Activated CD8-positive, alpha-beta memory T cell treated with anti-CD3 and anti-CD28 coated beads, Interleukin-2, amount 50 U/mL, for 4 hours (primary cell): ENCODE measurements around the gene NELFCD.
"Not testable (repeated sequence)": the region's sequence is repeated elsewhere in the genome, so short reads cannot be mapped to it uniquely, and the experiment has no call there.

Experiments
- DNase-seq: peaks from one replicate; pipeline ENCODE4 v3.0.0-alpha.2; 2020

Gene NELFCD, protein sequence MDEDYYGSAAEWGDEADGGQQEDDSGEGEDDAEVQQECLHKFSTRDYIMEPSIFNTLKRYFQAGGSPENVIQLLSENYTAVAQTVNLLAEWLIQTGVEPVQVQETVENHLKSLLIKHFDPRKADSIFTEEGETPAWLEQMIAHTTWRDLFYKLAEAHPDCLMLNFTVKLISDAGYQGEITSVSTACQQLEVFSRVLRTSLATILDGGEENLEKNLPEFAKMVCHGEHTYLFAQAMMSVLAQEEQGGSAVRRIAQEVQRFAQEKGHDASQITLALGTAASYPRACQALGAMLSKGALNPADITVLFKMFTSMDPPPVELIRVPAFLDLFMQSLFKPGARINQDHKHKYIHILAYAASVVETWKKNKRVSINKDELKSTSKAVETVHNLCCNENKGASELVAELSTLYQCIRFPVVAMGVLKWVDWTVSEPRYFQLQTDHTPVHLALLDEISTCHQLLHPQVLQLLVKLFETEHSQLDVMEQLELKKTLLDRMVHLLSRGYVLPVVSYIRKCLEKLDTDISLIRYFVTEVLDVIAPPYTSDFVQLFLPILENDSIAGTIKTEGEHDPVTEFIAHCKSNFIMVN

DNA sequence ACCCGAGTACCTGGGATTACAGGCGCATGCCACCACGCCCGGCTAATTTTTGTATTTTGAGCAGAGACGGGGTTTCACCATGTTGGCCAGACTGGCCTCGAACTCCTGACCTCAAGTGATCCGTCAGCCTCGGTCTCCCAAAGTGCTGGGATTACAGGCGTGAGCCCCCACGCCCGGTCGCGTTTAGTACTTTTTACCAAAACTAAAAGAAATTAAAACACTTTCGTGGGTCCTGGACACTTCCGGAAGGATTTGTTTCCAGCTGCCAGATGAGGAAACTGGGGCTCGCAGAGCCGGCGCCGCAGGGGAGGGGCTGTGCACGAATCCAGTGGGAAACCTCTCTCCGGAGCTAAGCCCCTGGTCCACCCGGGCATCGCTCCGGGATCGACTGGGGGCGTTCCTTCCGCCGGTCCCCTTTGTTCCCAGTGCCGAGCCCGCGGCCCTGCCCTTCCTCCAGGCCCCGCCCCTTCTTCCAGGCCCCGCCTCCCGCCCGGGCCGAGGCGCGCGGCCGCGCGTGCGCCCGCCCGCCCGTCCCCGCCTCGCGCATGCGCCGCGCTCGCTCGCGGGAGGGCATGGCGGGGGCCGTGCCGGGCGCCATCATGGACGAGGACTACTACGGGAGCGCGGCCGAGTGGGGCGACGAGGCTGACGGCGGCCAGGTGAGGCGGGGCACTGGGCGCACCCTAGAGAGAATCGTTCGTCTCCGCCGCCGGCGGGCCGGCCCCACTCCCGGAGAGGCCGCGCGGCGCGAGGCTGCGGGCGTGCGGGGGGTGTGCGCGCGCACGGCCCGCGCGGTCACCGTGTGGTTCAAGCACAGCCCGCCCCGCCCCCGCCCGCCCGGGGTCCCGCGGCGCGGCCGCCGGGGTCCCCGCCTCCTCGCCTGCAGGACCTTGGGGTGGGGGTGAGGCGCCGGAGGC lies at the start of gene NELFCD:
Gene NELFCD (plus strand): TSS at position 546 of the 917 bp plus-strand sequence. CDS start 54 bp downstream, at position 600.
- peak; percentile 90 for DNase-seq

DNA sequence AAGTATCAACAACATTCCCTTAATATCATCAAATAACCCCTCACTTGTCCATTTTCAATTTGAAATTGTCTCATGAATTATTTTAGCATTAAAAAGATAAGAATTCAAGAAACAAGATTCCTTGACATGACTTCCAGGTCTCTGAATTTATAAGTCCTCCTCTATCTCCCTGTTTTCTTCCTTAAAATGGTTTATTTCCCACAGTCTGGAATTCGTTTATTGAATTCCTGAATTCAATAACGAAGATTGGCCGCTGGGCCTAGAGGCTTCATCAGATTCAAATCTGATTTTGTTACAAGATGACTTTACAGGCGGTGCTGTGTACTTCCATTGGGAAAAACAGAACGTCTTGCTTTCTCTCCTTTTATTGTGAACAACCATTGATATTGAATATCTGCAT lies 48.9 kb upstream of the NELFCD start:
- no peak for DNase-seq

DNA sequence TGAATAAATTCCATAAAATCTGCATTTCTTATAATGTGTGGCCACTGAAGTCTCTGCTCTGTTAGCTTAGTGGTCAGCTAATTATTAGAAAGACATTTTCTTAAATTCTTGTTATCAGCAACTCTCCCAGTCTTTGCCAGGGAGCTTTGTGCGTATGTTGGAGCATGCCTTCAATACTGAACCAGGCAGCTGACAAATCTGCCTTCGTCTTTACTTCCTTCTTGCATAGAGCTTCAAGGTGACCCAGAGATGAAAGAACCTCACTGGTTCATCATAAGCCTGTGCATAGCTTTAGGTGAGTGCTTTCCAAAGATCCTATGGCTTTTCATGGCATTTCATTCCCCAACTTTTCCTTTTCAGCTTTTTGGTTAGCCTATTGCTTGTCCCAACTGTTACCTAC lies 43.0 kb upstream of the NELFCD start:
- no peak for DNase-seq

DNA sequence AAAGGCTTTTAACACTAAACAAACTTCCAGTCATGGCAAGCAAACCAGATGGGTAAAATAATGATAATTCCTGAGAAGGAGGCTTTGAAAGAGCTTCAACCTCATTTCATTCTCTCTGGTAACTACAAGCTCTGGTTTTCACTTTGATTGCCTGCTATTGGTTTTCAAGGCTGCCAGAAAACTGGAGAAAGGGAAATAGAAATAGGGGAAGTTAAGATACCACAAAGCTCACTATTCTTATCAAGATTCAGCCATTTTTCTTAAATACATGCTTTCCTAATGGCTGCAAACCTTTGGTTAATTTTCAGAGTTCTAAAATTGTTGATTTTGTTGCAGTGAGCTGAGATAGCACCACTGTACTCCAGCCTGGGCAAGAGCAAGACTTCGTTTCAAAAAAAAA lies 42.5 kb upstream of the NELFCD start:
- no peak for DNase-seq

DNA sequence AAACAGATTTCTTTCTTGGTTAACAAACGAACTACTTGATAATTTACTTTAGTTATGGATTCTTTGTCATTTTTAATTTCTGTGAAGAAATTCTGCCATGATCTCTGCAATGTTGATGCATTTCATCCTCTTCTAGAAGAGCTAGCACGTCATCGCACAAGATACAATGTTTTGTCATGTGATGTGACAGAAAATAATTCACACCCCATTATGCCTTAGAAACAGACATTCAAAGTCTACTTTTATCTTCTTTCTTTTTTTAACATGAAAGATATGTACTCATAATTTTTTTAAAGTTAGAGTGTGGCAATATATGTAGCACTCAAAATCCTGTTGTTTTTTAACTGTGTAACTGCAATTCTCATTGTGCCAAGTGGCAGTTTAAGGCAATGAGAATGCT lies 39.6 kb upstream of the NELFCD start:
- no peak for DNase-seq

DNA sequence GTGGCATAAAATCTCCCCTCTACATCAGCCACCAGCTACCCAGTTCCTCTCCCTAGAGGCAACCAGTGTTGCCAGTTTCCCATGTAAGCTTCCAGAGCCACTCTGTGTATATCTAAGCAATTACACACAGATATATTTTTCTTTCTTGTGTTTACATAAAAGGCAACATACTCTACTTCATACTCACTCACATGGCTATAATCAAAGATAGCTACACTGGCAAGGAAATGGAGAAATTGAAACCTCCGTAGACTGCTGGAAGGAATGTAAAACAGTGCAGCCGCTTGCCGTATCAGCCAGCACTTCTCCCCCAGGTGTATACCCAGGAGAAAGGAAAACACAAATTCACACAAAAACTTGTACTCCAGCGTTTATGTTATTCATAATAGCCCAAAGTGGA lies 38.5 kb upstream of the NELFCD start:
- DNase-seq = no peak

DNA sequence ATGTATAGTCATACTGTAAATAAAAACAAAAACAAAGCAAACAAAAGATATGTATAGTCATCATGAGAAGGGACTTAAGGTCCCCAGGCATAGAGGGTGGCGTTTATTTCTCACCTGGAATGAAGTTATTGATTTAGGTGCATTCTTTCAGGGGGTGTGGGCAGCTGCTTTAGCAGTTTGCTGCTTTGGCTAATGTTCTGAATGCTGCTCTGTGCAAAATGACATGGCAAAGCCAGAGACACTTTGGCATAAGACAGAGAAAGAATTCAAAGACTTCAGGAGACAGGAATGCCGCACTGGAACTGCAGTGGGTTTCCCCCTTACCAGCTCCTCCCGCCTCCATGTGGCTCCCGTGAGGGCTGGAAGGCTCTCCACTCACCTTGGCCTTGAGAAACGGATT lies 36.4 kb upstream of the NELFCD start:
- DNase-seq = no peak

DNA sequence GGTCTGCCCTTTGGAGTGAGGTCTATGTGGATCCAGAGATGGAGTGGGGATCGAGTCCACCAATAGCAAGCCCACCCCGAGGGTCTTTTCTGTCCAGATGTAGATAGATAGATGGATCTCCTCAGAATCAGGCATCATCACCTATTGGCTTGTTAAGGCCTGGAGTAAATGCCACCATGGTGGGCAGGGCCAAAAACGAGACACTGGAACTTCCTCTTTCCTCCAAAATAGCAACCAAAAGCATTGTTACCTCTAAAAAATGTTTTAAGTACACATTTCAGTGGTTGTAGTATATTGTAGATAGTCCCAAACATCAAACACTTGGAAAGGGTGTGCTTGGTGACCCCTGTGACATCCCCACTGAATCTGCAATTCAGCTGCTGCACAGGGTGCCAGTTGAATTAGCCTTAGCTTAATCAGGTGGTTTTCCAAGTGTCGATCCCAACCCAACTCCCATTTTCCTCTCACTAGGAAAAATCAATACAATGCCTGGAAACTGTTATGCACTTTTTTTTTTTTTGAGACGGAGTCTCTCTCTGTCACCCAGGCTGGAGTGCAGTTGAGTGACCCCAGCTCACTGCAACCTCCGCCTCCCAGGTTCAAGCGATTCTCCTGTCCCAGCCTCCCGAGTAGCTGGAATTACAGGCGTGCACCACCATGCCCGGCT lies 35.0 kb upstream of the NELFCD start:
- no peak for DNase-seq

DNA sequence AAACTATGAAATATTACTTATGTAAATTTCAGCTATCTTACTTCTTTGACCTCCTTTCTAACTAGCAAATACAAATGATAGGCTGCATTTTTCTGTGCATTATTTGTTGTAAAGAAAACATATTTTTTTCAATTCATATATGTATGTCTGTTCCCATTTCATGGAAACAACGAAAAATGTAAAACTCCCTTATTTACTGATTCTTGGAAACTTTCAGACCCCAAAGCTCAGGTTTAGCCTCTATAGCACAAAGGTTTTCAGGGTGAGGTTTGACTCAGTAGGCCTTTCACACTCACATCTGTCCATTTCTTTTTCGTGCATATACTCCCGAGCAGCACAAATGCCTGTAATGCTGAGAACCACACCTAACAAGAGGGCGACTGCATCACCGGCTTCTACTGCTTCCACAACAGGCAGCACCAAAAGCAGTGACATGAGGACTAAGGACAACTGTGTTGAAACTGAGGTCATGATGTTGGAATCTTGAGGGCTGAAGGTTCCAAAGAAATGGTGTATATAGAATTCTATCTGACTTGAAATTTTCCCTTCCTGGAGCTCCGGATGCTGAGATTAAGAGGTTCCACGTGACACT lies 33.2 kb upstream of the NELFCD start:
- not testable (repeated sequence) for DNase-seq

DNA sequence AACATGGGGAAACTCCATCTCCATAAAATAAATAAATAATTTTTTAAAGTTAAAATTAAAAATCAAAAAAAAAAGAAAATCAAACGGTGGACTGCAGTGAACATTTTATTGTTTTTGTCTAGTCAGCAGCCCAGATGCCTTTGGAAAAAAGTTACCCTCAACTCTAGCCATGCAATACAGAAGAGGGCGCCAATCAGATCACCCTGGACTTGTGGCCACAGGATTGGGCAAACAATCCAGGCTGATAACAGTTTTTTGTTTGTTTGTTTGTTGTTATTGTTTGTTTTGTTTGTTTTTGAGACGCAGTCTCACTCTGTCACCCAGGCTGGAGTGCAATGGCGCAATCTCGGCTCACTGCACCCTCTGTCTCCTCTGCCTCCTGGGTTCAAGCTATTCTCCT lies 30.5 kb upstream of the NELFCD start:
- no peak for DNase-seq

DNA sequence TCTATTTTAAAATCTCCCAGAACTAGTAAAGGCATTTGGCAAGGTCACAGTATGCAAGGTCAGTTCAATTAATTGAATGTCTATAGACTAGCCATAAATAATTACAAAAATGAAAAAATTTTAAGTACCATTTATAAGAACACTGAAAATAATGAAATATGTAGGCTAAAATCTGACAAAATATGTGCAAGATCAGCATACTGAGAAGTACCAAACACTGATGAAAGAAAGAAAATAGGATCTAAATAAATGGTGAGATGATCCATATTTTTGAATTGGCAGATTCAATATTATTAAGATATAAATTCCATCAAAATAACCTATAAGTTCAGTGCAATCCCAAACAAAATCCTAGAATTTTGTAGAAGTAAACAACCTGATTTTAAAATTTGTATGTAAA lies 28.0 kb upstream of the NELFCD start:
- no peak for DNase-seq

DNA sequence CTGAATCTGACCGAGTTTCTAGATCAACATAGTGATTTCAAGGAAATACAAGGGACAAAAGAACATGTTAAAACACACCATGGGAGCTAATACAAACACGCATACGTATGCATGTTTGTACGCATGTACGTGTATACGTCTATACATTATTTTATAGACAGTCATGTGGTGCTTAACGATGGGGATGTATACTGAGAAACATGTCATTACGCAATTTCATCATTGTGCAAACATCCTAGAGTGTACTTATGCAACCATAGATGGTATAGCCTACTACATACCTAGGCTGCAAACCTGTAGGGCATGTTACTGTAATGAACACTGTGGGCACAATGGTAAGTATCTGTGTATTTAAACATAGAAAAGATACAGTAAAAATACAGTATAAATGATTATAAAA lies 25.0 kb upstream of the NELFCD start:
- DNase-seq = no peak

DNA sequence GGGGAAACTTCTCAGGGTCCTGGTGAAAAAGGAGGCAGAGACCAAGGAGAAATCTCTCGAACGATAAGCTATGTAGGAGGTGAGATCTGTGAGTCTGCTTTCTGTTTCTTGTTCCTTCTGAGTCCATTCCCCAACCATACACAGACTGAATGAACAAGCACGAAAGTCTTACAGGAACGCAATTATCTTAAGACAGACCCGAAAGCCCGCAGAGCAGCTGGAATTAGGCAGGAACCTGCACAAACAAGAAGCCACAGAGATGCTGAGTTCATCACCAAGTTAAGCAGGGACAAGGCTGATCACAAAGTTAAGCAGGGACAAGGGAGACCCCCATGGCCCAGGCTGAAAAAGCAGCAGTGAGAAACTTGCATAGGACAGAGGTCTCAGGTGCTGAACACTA lies 21.4 kb upstream of the NELFCD start:
- no peak for DNase-seq

DNA sequence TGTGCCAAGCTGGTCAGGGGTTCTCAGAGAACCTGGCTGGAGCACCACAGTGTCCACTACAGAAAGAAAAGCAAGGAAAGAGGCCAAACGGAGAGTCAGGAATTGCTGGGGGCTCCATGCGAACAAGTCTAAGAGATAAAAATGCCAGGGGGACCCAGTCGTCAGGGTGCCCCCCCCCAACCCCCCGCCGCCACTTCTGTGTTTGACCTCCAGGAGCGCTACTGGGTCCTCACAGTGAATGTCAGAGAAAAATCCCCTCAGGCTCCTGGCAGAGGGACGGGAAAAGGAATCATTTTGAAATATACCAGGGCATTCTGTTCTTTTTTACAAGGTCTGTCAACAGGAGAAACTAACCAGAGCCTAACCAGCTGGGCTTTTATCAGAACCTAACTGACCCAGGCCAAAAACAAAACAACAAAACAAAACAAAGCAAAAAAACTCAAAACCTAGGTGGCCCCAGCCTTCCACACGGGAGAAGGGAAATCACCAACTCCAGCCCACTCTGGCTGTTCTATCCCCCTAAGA lies 17.9 kb upstream of the NELFCD start:
- DNase-seq = no peak

DNA sequence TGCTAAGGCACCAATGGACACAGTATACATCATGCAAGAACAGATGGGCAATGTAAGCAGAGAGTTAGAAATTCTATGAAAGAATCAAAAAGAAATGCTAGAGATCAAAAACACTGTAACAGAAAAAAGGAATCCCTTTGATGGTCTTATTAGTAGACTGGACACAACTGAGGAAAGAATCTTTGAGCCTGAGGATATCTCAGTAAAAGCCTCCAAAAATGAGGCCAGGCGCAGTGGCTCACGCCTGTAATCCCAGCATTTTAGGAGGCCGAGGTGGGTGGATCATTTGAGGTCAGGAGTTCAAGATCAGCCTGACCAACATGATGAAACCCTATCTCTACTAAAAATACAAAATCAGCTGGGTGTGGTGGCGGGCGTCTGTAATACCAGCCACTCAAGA lies 17.1 kb upstream of the NELFCD start:
- DNase-seq = not testable (repeated sequence)

DNA sequence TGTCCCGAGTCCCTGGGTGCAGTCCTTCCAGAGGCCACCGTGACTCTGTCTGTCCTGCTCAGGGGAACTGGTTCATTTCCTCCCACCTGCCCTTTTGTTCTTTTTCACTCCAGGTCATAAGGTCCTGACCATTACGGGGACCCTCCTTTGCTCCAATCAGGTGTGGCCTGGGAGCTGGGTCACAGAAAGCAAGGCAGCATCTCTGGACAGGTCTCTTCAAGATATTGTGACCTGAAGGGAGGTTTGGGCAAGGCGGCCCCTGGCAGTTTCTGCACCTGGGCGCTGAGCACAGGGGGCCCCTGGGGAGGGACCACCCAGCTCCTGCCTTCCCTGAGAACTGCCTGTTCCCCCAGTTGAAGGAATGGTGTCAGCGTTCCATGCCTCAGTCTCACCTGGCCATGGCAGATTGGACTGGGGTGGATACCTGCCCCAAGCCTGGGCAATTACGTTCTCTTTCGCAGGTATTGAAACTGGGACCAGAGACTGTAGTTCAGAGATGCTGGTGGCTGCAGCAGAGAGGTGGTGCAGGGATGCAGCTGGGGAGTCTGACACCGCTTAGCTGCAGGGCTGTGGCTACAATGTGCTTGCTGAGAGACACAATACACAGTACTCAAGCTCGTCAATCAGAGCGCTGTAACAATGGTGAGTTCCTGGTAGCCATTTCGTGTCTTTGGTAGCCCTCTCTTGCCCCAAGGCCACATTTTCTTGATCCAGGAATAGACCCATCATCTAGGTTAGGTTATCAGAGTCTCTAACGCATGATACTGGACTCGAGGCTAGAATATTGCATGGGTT lies 15.6 kb upstream of the NELFCD start:
- DNase-seq = no peak

DNA sequence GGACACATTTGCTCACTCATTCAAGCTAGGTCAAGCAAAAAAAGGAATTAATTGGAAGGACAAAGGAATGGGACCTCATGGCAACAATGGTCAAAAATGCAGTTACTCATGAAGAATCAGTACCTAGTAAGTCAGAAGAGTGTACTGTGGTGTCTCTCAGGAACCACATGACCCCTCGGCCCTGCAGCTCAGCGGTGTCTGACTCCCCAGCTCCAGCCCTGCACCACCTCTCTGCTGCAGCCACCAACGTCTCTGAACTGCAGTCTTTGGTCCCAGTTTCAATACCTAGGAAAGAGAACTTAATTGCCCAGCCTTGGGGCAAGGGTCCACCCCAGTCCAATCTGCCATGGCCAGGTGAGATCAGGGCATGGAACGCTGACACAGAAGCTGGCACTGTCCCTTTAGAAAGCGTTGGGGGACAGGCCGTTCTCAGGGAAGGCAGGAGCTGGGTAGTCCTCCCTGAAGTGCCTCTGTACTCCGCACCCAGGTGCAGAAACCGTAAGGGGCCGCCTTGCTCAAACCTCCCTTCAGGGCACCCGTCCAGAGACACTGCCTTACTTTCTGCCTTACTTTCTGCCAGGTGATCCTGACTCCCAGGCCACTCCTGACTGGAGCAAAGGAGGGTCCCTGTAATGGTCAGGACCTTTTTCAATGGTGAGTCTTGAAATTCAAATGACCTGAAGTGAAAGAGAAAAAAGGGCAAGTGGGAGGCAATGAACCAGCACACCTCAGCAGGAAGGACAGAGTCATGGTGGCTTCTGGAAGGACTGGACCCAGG lies 13.2 kb upstream of the NELFCD start:
- no peak for DNase-seq

DNA sequence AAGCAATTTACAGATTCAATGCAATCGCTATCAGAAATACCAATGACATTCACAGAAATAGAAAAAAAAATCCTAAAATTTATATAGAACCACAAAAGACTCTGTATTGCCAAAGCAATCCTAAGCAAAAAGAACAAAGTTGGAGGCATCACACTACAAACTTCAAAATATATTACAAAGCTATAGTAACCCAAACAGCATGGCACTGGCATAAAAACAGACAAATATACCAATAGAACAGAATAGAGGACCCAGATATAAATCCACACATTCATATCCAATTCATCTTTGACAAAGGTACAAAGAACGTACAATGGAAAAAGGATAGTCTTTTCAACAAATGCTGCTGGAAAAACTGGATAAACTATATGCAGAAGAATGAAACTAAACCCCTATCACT lies 11.6 kb upstream of the NELFCD start:
- no peak for DNase-seq

DNA sequence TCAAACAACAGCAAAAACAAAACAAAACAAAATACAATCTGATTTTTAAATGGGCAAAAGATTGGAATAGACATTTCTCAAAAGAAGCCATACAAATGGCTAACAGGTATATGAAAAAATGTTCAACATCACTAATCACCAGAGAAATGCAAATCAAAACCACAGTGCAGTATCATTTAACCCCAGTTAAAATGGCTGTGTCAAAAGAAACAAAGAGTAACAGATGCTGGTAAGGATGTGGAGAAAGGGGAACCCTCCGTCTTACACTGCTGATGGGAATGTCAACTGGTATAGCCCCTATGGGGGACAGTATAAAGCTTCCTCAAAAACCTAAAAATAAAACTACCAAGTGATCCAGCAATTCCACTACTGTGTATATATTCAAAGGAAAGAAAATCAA lies 10.9 kb upstream of the NELFCD start:
- no peak for DNase-seq

DNA sequence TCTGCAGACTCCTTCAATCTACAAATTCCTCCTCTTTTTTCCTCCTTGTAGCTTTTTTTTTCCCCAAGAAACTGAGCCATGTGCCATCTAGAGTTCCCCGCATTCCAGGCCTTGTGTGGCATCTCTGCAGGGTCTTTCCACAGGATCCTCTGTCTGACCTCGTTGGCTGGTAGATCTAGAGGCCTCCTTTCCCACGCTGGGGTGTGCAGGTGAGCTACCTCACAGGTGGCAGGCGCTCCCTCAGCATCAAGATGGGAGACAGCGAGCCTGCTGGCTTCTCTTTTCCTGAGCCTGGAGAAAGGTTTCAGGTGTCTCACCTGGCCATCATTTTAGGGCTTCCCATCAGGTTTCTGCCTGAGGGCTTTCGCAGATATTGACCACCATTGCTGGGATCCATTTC lies 9.6 kb upstream of the NELFCD start:
- DNase-seq = no peak

DNA sequence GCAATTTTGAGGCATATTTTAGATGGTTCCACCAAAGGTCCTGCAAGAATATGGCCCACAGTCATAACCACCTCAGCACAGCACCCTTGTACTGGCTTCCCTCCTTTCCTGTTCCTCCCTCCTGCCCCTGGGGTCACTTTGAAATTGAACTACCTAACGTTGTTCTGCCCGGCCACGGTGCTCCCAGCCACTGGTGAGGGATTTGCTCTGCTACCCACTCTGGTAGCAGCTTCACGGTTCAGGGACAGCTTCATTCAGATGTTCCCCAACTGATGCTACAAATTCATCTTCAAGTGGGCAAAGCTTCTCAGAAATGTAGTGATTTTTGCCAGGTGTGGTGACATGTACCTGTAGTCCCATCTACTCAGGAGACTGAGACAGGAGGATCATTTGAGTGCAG lies 7.9 kb upstream of the NELFCD start:
- DNase-seq = no peak
